Ovary (tissue), 9 donors: Measurements from ENCODE around the gene NECAB2. TPM values are rescaled to one million over a fixed set of nuclear protein-coding genes. Genes with fewer than 3 reads are reported as not detected.

Experiments used
- DNase-seq, 5 donors: peaks; one replicate each; pipeline ENCODE4 v3.0.0-alpha.2; 2019 to 2020
- H3K27ac ChIP-seq, 2 donors: fragments of 200-600 bp; one replicate each; pipeline versions ENCODE4 v1.5.1 to v1.8.0; 2019 to 2022
- H3K27me3 ChIP-seq: fragments of 200-600 bp; one replicate; pipeline ENCODE4 v1.8.0; 2022
- H3K36me3 ChIP-seq: fragments of 200-600 bp; sonication (generic); one replicate; pipeline ENCODE4 v1.5.1; 2019
- H3K4me1 ChIP-seq: one replicate; pipeline ENCODE4 v1.8.1; 2013; ENCODE audit warnings: mild to moderate bottlenecking, moderate library complexity; ENCODE audit not compliant: insufficient read depth
- H3K4me3 ChIP-seq: fragments of 200-600 bp; sonication (generic); one replicate; pipeline ENCODE4 v1.5.1; 2017
- H3K9me3 ChIP-seq, 2 donors: fragments of 200-600 bp in 1 of 2; sonication (generic) in 1 of 2; one replicate each; pipeline versions ENCODE4 v1.5.1 to v1.8.1; 2013 to 2019; ENCODE audit warnings: mild to moderate bottlenecking in 1 of 2, moderate library complexity in 1 of 2
- CTCF ChIP-seq, 3 donors: fragments of 450-650 bp in 2 of 3; fragments of 200-600 bp in 1 of 3; IDR thresholded peaks; one replicate each; pipeline versions ENCODE4 v1.5.1 to v1.8.0; 2016 to 2022; ENCODE audit warnings: antibody characterized with exemption in 3 of 3, mild to moderate bottlenecking in 1 of 3
- EP300 ChIP-seq: sonication (generic); formaldehyde crosslinking; IDR thresholded peaks from one replicate; pipeline ENCODE4 v1.6.1; 2017; ENCODE audit warnings: antibody characterized with exemption
- POLR2A ChIP-seq: fragments of 450-650 bp; IDR thresholded peaks from one replicate; pipeline ENCODE4 v1.6.1; 2017; ENCODE audit warnings: antibody characterized with exemption, mild to moderate bottlenecking, moderate library complexity
- WGBS, 3 donors: extraction: QIAGEN DNeasy Blood & Tissue Kit in 1 of 3; methylation state at CpG; one replicate each; pipeline versions ENCODE4 v1.1.5 to v1.1.7; 2013 to 2017; 5-methylcytosine and 5-hydroxymethylcytosine counted together
- intact Hi-C, 4 donors: fragments of 100-400 bp; cut with DNase I; formaldehyde crosslinking; loops; one replicate each; pipeline versions ENCODE4 v1.11.0 to v1.15.1; 2022 to 2023
- polyA plus RNA-seq, 2 donors: library from polyadenylated mRNA; stranded (reverse); fragments of 200-250 nt in 1 of 2; fragments of 350-450 nt in 1 of 2; fragmentation: Illumina TruSeq in 1 of 2; extraction: RNeasy Lipid Tissue Mini Kit (QIAGEN cat#74804) in 1 of 2; gene quantifications; one replicate each; pipeline ENCODE4 v1.2.3, GENCODE V29; 2013 to 2014
- total RNA-seq, 7 donors: library from RNA; depleted of rRNA in 2 of 7; stranded (reverse); fragments of >200 nt in 2 of 7; fragmentation: NEBNext Ultra II Directional in 3 of 7; extraction: Animal tissue kit (Norgen Biotek cat#: 25700) in 3 of 7; gene quantifications; one replicate each; pipeline versions ENCODE4 v1.1.0 to v1.2.4, GENCODE V29; 2016 to 2023
- donor health status: DM: no; HTN: no; CAD: no; lungs with moderate emphysema.
- donor health status: DM: no; HTN: no; CAD: no.
- donor health status: Bipolar disorder and iron deficiency.
- donor health status: DM: yes; HTN: yes; CAD: no.
- donor health status: DM: no; HTN: no; CAD: no.
- donor health status: DM: yes; HTN: yes; CAD: no.

NECAB2 gene
- total and polyA plus RNA-seq, 9 donors, result 0.20 to 1.6 (median 0.50) TPM; not detected in 4

GRCh38 chr16:83935858-83936255 is 32.2 kb upstream of the NECAB2 start:
- 82 to 91% (median 84%) methylated on average over 9 to 10 of the region's 10 CpGs for WGBS, 3 donors
- Histone ChIP-seq H3K4me3 (no peak overlapping the region), H3K27me3 (no peaks in the 10 kb centered on the region), H3K36me3 (no peaks in the 10 kb centered on the region), H3K9me3 (no peaks in the 10 kb centered on the region), H3K4me1 (no peaks in the 10 kb centered on the region), H3K27ac (no peak overlapping the region)
- TF ChIP-seq EP300 (no peak), POLR2A (no peak), CTCF (IDR thresholded peaks at IDR 0.05) (no peak)
- intact Hi-C loops, result no loop called here
- no peak for DNase-seq

GRCh38 chr16:83936581-83937165 is 31.4 kb upstream of the NECAB2 start:
- H3K27ac ChIP-seq, result no peak overlapping the region
- no peaks in the 10 kb centered on the region for H3K9me3 ChIP-seq
- no peaks in the 10 kb centered on the region for H3K4me1 ChIP-seq
- no peak overlapping the region for H3K4me3 ChIP-seq
- intact Hi-C loops, result no loop called here
- H3K27me3 ChIP-seq, result no peaks in the 10 kb centered on the region
- H3K36me3 ChIP-seq, result no peaks in the 10 kb centered on the region
- DNase-seq, result no peak
- WGBS, 3 donors, result 85 to 89% (median 87%) methylated on average over 19 of the region's 19 CpGs
- TF ChIP-seq POLR2A (no peak), EP300 (no peak), CTCF (IDR thresholded peaks at IDR 0.05) (no peak)

- Histone ChIP-seq H3K4me1 (no peaks in the 10 kb centered on the region), H3K27me3 (no peaks in the 10 kb centered on the region), H3K9me3 (no peaks in the 10 kb centered on the region), H3K27ac (no peak overlapping the region), H3K4me3 (no peak overlapping the region), H3K36me3 (no peaks in the 10 kb centered on the region)
- intact Hi-C loops, result no loop called here
- no peak for DNase-seq
- WGBS, 3 donors, result 83 to 94% (median 83%) methylated on average over 2 of the region's 2 CpGs
- TF ChIP-seq CTCF (IDR thresholded peaks at IDR 0.05), result no peak
- TF ChIP-seq EP300, result no peak
- TF ChIP-seq POLR2A, result no peak
Observed at GRCh38 chr16:83937267-83937666, 30.8 kb upstream of the NECAB2 start.

GRCh38 chr16:83937922-83938885 is 29.8 kb upstream of the NECAB2 start:
- no peak for DNase-seq
- Histone ChIP-seq H3K4me1 (peaks cover 3% of the 10 kb centered on the region), H3K27ac (no peak overlapping the region), H3K9me3 (no peaks in the 10 kb centered on the region), H3K27me3 (no peaks in the 10 kb centered on the region), H3K4me3 (no peak overlapping the region), H3K36me3 (no peaks in the 10 kb centered on the region)
- 90 to 93% (median 93%) methylated on average over 18 of the region's 18 CpGs for WGBS, 3 donors
- TF ChIP-seq CTCF (IDR thresholded peaks at IDR 0.05), result no peak
- intact Hi-C loops, result no loop called here
